MM.1S (cell line): ENCODE data around the gene NOD1.

Experiments used
- DNase-seq: peaks from one replicate; pipeline ENCODE4 v3.0.0-alpha.2; 2015
- H2AFZ ChIP-seq: fragments of 300-600 bp; sonication (generic); 2 replicates; pipeline ENCODE4 v1.6.0; 2016; ENCODE audit warnings: antibody characterized with exemption, low read length
- H3F3A ChIP-seq: fragments of 300-600 bp; sonication (generic); 2 replicates; pipeline ENCODE4 v1.6.1; 2016; ENCODE audit warnings: mild to moderate bottlenecking, antibody characterized with exemption, low read length, moderate library complexity, mixed read lengths; ENCODE audit not compliant: insufficient read depth
- H3K27ac ChIP-seq: fragments of 300-600 bp; sonication (generic); 2 replicates; pipeline ENCODE4 v1.5.1; 2016; ENCODE audit warnings: mild to moderate bottlenecking, low read length
- H3K27me3 ChIP-seq: fragments of 300-600 bp; sonication (generic); replicated peaks from 2 replicates; pipeline ENCODE4 v1.6.0; 2016; ENCODE audit warnings: low read length; ENCODE audit not compliant: insufficient read depth
- H3K36me3 ChIP-seq: fragments of 300-600 bp; sonication (generic); replicated peaks from 2 replicates; pipeline ENCODE4 v1.6.1; 2016; ENCODE audit warnings: mild to moderate bottlenecking, low read length, mixed read lengths; ENCODE audit not compliant: insufficient read depth
- H3K4me1 ChIP-seq: fragments of 300-600 bp; sonication (generic); 2 replicates; pipeline ENCODE4 v1.6.1; 2016; ENCODE audit warnings: low read length, mixed read lengths
- H3K4me2 ChIP-seq: fragments of 300-600 bp; sonication (generic); 2 replicates; pipeline ENCODE4 v1.6.0; 2016; ENCODE audit warnings: low read depth, low read length
- H3K4me3 ChIP-seq: fragments of 300-600 bp; sonication (generic); 2 replicates; pipeline ENCODE4 v1.5.1; 2016; ENCODE audit warnings: low read length, mixed read lengths
- H3K79me2 ChIP-seq: fragments of 300-600 bp; sonication (generic); 2 replicates; pipeline ENCODE4 v1.6.1; 2016; ENCODE audit warnings: mixed run types, low read length, mixed read lengths
- H3K9ac ChIP-seq: fragments of 300-600 bp; sonication (generic); 2 replicates; pipeline ENCODE4 v1.6.1; 2016; ENCODE audit warnings: low read length, mixed read lengths
- H3K9me2 ChIP-seq: fragments of 300-600 bp; sonication (generic); replicated peaks from 2 replicates; pipeline ENCODE4 v1.6.1; 2016; ENCODE audit warnings: mild to moderate bottlenecking, low read length, mixed read lengths; ENCODE audit not compliant: insufficient read depth
- H3K9me3 ChIP-seq: fragments of 300-600 bp; sonication (generic); replicated peaks from 2 replicates; pipeline ENCODE4 v1.6.1; 2016; ENCODE audit warnings: mild to moderate bottlenecking, low read length, mixed read lengths; ENCODE audit not compliant: insufficient read depth
- H4K20me1 ChIP-seq: fragments of 300-600 bp; sonication (generic); 2 replicates; pipeline ENCODE4 v1.6.1; 2016; ENCODE audit warnings: mild to moderate bottlenecking, low read length, moderate library complexity, mixed read lengths; ENCODE audit not compliant: insufficient read depth
- CTCF ChIP-seq: fragments of 300-600 bp; sonication (generic); IDR thresholded peaks from 2 replicates; pipeline ENCODE4 v1.5.1; 2016; ENCODE audit warnings: antibody characterized with exemption, low read length, mixed read lengths
- EZH2 ChIP-seq: fragments of 300-600 bp; sonication (generic); optimal IDR thresholded peaks from 2 replicates; pipeline ENCODE3; 2017; ENCODE audit warnings: low read depth, mild to moderate bottlenecking, antibody characterized with exemption, low read length, mixed read lengths
- EZH2phosphoT487 ChIP-seq: fragments of 300-600 bp; sonication (generic); IDR thresholded peaks from 2 replicates; pipeline ENCODE4 v1.6.1; 2018; ENCODE audit warnings: antibody characterized with exemption, low read length

NOD1 gene

GRCh38 chr7:30470163-30470770 lies 8.3 kb downstream of the NOD1 start:
- Histone ChIP-seq H4K20me1 (no peaks in the 10 kb centered on the region), H3K4me3 (no peak overlapping the region), H2AFZ (no peak overlapping the region), H3K4me1 (no peaks in the 10 kb centered on the region), H3K27me3 (no peaks in the 10 kb centered on the region), H3K9me2 (no peaks in the 10 kb centered on the region), H3K36me3 (no peaks in the 10 kb centered on the region), H3K27ac (no peak overlapping the region), H3K9ac (no peak overlapping the region), H3K79me2 (no peaks in the 10 kb centered on the region), H3F3A (no peaks in the 10 kb centered on the region), H3K4me2 (no peak overlapping the region), H3K9me3 (no peaks in the 10 kb centered on the region)
- TF ChIP-seq EZH2phosphoT487 (no peak), CTCF (no peak), EZH2 (no peak)
- no peak for DNase-seq

GRCh38 chr7:30469303-30469702 lies 9.3 kb downstream of the NOD1 start:
- Histone ChIP-seq H3K27me3 (no peaks in the 10 kb centered on the region), H3K9me2 (no peaks in the 10 kb centered on the region), H3K27ac (no peak overlapping the region), H3K4me3 (no peak overlapping the region), H4K20me1 (no peaks in the 10 kb centered on the region), H3K9ac (no peak overlapping the region), H3K9me3 (no peaks in the 10 kb centered on the region), H3K79me2 (no peaks in the 10 kb centered on the region), H3F3A (no peaks in the 10 kb centered on the region), H3K4me2 (no peak overlapping the region), H3K36me3 (no peaks in the 10 kb centered on the region), H3K4me1 (no peaks in the 10 kb centered on the region), H2AFZ (no peak overlapping the region)
- DNase-seq = no peak
- no peak for TF ChIP-seq EZH2phosphoT487
- TF ChIP-seq EZH2 = no peak

- no peak overlapping the region for H2AFZ ChIP-seq
- no peaks in the 10 kb centered on the region for H3K4me1 ChIP-seq
- no peaks in the 10 kb centered on the region for H3F3A ChIP-seq
- no peak overlapping the region for H3K9ac ChIP-seq
- no peaks in the 10 kb centered on the region for H3K9me3 ChIP-seq
- no peak overlapping the region for H3K27ac ChIP-seq
- no peaks in the 10 kb centered on the region for H4K20me1 ChIP-seq
- no peaks in the 10 kb centered on the region for H3K27me3 ChIP-seq
- no peak overlapping the region for H3K4me3 ChIP-seq
- TF ChIP-seq CTCF = no peak
- no peak for TF ChIP-seq EZH2
- no peak for TF ChIP-seq EZH2phosphoT487
- no peaks in the 10 kb centered on the region for H3K36me3 ChIP-seq
- H3K4me2 ChIP-seq = no peak overlapping the region
- DNase-seq = no peak
- no peaks in the 10 kb centered on the region for H3K79me2 ChIP-seq
- H3K9me2 ChIP-seq = no peaks in the 10 kb centered on the region
Observed at GRCh38 chr7:30468791-30469190, 9.8 kb downstream of the NOD1 start.

- H3K4me1 ChIP-seq = no peaks in the 10 kb centered on the region
- no peak overlapping the region for H3K9ac ChIP-seq
- H3K27ac ChIP-seq = no peak overlapping the region
- no peaks in the 10 kb centered on the region for H3K9me3 ChIP-seq
- no peaks in the 10 kb centered on the region for H3K9me2 ChIP-seq
- H4K20me1 ChIP-seq = no peaks in the 10 kb centered on the region
- H3K4me2 ChIP-seq = no peak overlapping the region
- no peak overlapping the region for H2AFZ ChIP-seq
- H3F3A ChIP-seq = no peaks in the 10 kb centered on the region
- no peak for DNase-seq
- no peaks in the 10 kb centered on the region for H3K79me2 ChIP-seq
- no peak overlapping the region for H3K4me3 ChIP-seq
- TF ChIP-seq CTCF = no peak
- no peaks in the 10 kb centered on the region for H3K27me3 ChIP-seq
- no peaks in the 10 kb centered on the region for H3K36me3 ChIP-seq
Observed at GRCh38 chr7:30468041-30468440, 10.5 kb downstream of the NOD1 start.
